Osteocyte (in vitro differentiated cells): ENCODE measurements around the gene PITRM1. TPM values are rescaled to one million over a fixed set of nuclear protein-coding genes. Genes with fewer than 3 reads are reported as not detected.

Experiments
- DNase-seq: peaks from one replicate; pipeline ENCODE4 v3.0.0; 2021; ENCODE audit warnings: mixed read lengths; ENCODE audit not compliant: unreplicated experiment; ENCODE audit errors: extremely low spot score
- H3K27ac Mint-ChIP-seq: one replicate; pipeline ENCODE4 v1.8.0; 2021; ENCODE audit warnings: mild to moderate bottlenecking, mixed read lengths; ENCODE audit not compliant: unreplicated experiment
- H3K27me3 Mint-ChIP-seq: one replicate; pipeline ENCODE4 v1.8.0; 2021; ENCODE audit warnings: mixed read lengths; ENCODE audit not compliant: unreplicated experiment
- H3K36me3 Mint-ChIP-seq: one replicate; pipeline ENCODE4 v1.8.0; 2021; ENCODE audit warnings: mixed read lengths; ENCODE audit not compliant: unreplicated experiment
- H3K4me1 Mint-ChIP-seq: one replicate; pipeline ENCODE4 v1.8.0; 2021; ENCODE audit warnings: mixed read lengths; ENCODE audit not compliant: unreplicated experiment
- H3K4me3 Mint-ChIP-seq: one replicate; pipeline ENCODE4 v1.8.0; 2021; ENCODE audit warnings: mild to moderate bottlenecking, moderate library complexity, mixed read lengths; ENCODE audit not compliant: unreplicated experiment
- H3K9me3 Mint-ChIP-seq: one replicate; pipeline ENCODE4 v1.8.0; 2021; ENCODE audit warnings: mixed read lengths; ENCODE audit not compliant: unreplicated experiment
- CTCF ChIP-seq: fragments of 200-600 bp; sonication (generic); IDR thresholded peaks from 2 replicates; pipeline ENCODE4 v1.5.0; 2021; ENCODE audit warnings: antibody characterized with exemption, mild to moderate bottlenecking, moderate library complexity
- total RNA-seq: library from RNA; stranded (reverse); gene quantifications from 2 replicates; pipeline ENCODE4 v1.2.1, GENCODE V29; 2021

The PITRM1 gene
- total RNA-seq, 1 donor from 2014 or later = 76.5 TPM

- TF ChIP-seq CTCF = no peak
- DNase-seq = no peak
- H3K36me3 Mint-ChIP-seq = peaks cover 48% of the 10 kb centered on the region
- H3K4me1 Mint-ChIP-seq = peaks cover 20% of the 10 kb centered on the region
- H3K27ac Mint-ChIP-seq = no peak overlapping the region
- no peak overlapping the region for H3K4me3 Mint-ChIP-seq
- H3K27me3 Mint-ChIP-seq = no peaks in the 10 kb centered on the region
- no peaks in the 10 kb centered on the region for H3K9me3 Mint-ChIP-seq
Measured at GRCh38 chr10:3129581-3130340, 42.8 kb downstream of the PITRM1 start.

- H3K4me3 Mint-ChIP-seq = no peak overlapping the region
- no peak for TF ChIP-seq CTCF
- H3K4me1 Mint-ChIP-seq = peaks cover 20% of the 10 kb centered on the region
- peaks cover 37% of the 10 kb centered on the region for H3K36me3 Mint-ChIP-seq
- H3K9me3 Mint-ChIP-seq = no peaks in the 10 kb centered on the region
- no peaks in the 10 kb centered on the region for H3K27me3 Mint-ChIP-seq
- no peak for DNase-seq
- H3K27ac Mint-ChIP-seq = no peak overlapping the region
Measured at GRCh38 chr10:3128379-3129130, 44.0 kb downstream of the PITRM1 start.

- TF ChIP-seq CTCF = no peak
- Mint-ChIP-seq H3K27me3 (no peaks in the 10 kb centered on the region), H3K36me3 (peaks cover 33% of the 10 kb centered on the region), H3K27ac (no peak overlapping the region), H3K4me3 (no peak overlapping the region), H3K9me3 (no peaks in the 10 kb centered on the region), H3K4me1 (peaks cover 21% of the 10 kb centered on the region)
- no peak for DNase-seq
Measured at GRCh38 chr10:3127921-3128320, 44.7 kb downstream of the PITRM1 start.

GRCh38 chr10:3126741-3127346 lies 45.7 kb downstream of the PITRM1 start:
- peak overlapping the region; percentile 52 for H3K27ac Mint-ChIP-seq
- H3K36me3 Mint-ChIP-seq = peaks cover 33% of the 10 kb centered on the region
- TF ChIP-seq CTCF = no peak

GRCh38 chr10:3126249-3126648 lies 46.3 kb downstream of the PITRM1 start:
- H3K9me3 Mint-ChIP-seq = no peaks in the 10 kb centered on the region
- H3K4me3 Mint-ChIP-seq = no peak overlapping the region
- peaks cover 31% of the 10 kb centered on the region for H3K4me1 Mint-ChIP-seq
- no peak for TF ChIP-seq CTCF
- H3K36me3 Mint-ChIP-seq = peaks cover 36% of the 10 kb centered on the region
- no peaks in the 10 kb centered on the region for H3K27me3 Mint-ChIP-seq
- DNase-seq = no peak
- peak overlapping the region; percentile 52 for H3K27ac Mint-ChIP-seq

More at GRCh38 chr10:3126741-3127346, 45.7 kb downstream of the PITRM1 start:
- DNase-seq = no peak
- Mint-ChIP-seq H3K4me3 (no peak overlapping the region), H3K27me3 (no peaks in the 10 kb centered on the region), H3K4me1 (peaks cover 30% of the 10 kb centered on the region), H3K9me3 (no peaks in the 10 kb centered on the region)
